ENCODE measurements around the gene CCDC88C.

The CCDC88C gene

DNA sequence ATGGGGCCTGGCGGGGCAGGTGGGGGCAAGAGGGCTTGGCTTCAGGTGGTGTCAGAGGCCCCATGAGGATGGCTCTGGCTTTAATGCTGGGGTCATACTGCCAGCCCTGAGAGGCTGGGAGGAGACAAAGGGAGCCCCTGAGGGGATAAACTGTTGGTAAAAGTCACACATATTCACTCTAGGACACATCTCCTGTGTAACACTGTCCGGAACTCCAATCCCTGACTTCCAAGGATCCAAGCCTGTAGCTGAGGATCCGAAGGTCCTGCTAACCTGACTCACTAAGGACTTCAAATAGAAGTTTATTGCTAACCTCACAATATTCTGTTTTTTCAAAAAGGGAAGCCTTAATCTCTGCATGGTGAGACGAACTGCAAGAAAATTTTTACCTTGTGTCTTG lies 134.0 kb downstream of the CCDC88C start:
- no peak for TF ChIP-seq ZFX (IDR thresholded peaks at IDR 0.05; ENCODE audit: borderline replicate concordance)
- TF ChIP-seq, protein P1, sequence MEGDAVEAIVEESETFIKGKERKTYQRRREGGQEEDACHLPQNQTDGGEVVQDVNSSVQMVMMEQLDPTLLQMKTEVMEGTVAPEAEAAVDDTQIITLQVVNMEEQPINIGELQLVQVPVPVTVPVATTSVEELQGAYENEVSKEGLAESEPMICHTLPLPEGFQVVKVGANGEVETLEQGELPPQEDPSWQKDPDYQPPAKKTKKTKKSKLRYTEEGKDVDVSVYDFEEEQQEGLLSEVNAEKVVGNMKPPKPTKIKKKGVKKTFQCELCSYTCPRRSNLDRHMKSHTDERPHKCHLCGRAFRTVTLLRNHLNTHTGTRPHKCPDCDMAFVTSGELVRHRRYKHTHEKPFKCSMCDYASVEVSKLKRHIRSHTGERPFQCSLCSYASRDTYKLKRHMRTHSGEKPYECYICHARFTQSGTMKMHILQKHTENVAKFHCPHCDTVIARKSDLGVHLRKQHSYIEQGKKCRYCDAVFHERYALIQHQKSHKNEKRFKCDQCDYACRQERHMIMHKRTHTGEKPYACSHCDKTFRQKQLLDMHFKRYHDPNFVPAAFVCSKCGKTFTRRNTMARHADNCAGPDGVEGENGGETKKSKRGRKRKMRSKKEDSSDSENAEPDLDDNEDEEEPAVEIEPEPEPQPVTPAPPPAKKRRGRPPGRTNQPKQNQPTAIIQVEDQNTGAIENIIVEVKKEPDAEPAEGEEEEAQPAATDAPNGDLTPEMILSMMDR (IDR thresholded peaks at IDR 0.05): no peak
- no peak overlapping the region for H3K27ac ChIP-seq

DNA sequence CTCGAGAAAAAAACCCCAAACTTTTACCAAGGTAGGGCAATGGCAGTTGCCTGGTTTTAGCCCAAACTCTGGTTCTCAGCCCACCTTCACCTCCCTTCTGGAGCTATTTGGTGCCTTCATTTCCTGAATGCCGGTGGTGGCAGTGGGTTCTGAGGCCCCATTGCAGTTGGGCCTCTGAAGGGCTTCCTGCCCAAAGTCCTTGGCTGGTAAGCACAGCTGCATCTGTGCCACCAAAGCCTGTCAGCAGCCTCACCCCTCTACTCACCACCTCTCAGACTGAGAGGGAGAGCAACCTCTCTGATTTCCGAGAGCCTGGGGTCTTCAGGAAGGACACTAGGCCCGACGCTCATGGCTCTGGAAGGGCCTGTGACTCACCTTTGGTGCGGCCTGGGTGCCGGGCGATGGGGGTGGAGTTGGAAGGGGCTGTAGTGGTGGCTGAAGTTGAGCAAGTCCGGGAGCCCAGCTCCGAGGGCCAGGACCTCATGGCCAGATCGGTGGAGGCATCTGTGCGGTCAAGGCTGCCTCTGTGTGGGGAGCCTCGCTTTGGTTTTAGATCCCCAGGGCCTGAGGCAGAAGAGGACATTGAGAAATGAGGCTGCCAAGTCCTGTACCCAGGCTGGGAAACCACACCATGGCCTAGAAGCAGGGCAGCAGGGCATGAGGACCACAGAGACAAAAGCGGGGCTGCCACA lies 134.5 kb downstream of the CCDC88C start:
- no peak for TF ChIP-seq ZFX (IDR thresholded peaks at IDR 0.05; ENCODE audit: borderline replicate concordance)
- TF ChIP-seq, protein P1 (IDR thresholded peaks at IDR 0.05): no peak
- H3K27ac ChIP-seq: no peak overlapping the region

GRCh38 chr14:91281346-91281745 lies 136.3 kb downstream of the CCDC88C start:
- no peak overlapping the region for H3K27ac ChIP-seq
- TF ChIP-seq, protein P1 (IDR thresholded peaks at IDR 0.05): no peak
- TF ChIP-seq ZFX (IDR thresholded peaks at IDR 0.05; ENCODE audit: borderline replicate concordance): no peak

DNA sequence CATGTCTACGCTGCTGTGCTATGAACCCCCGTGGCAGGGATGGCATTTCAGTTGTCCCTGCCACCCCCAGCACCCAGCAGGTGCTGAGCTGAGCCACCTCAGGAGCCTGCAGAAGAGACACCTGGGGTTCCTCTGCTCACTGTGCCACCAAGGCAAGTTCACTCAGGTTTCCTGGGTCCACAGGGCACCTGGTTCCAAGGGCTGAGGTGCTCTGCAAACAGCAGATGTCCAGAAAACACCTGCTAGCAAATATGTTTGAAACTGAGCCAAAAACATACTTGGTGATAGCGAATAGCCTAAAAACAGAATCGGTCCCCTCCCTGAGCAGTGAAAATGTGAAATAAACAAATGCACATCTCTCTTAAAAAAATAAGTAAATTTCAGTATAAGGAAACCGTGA lies 137.5 kb downstream of the CCDC88C start:
- TF ChIP-seq, protein P1 (IDR thresholded peaks at IDR 0.05): no peak
- TF ChIP-seq ZFX (IDR thresholded peaks at IDR 0.05; ENCODE audit: borderline replicate concordance): no peak
- H3K27ac ChIP-seq: no peak overlapping the region

- TF ChIP-seq ZFX (IDR thresholded peaks at IDR 0.05; ENCODE audit: borderline replicate concordance): no peak
- TF ChIP-seq, protein P1 (IDR thresholded peaks at IDR 0.05): no peak
- H3K27ac ChIP-seq: no peak overlapping the region
These were observed 138.3 kb downstream of the CCDC88C start for GRCh38 chr14:91279354-91279753.

GRCh38 chr14:91278383-91278715 lies 139.3 kb downstream of the CCDC88C start:
- no peak overlapping the region for H3K27ac ChIP-seq
- TF ChIP-seq ZFX (IDR thresholded peaks at IDR 0.05; ENCODE audit: borderline replicate concordance): no peak
- TF ChIP-seq, protein P1 (IDR thresholded peaks at IDR 0.05): no peak

GRCh38 chr14:91277546-91278382 lies 139.9 kb downstream of the CCDC88C start:
- H3K27ac ChIP-seq: no peak overlapping the region
- no peak for TF ChIP-seq ZFX (IDR thresholded peaks at IDR 0.05; ENCODE audit: borderline replicate concordance)
- TF ChIP-seq, protein P1 (IDR thresholded peaks at IDR 0.05): no peak

All from 22Rv1 (cell line).